ENCODE data around the gene VCL.

VCL gene

GRCh38 chr10:74160013-74160412, 162.1 kb downstream of the VCL start:
- no peak for DNase-seq

GRCh38 chr10:74163319-74164068, 165.6 kb downstream of the VCL start:
- DNase-seq = no peak

- DNase-seq = no peak
Measured at GRCh38 chr10:74164716-74165529, 167.0 kb downstream of the VCL start.

- no peak for DNase-seq
Measured at GRCh38 chr10:74165530-74165901, 167.6 kb downstream of the VCL start.

- no peak for DNase-seq
Measured at GRCh38 chr10:74167443-74167842, 169.5 kb downstream of the VCL start.
